Activated CD8-positive, alpha-beta memory T cell treated with anti-CD3 and anti-CD28 coated beads, Interleukin-2, amount 50 U/mL, for 24 hours (primary cell): Measurements from ENCODE around the gene HSPA14.
A peak's percentile ranks its signal among the peaks of the same experiment; 100 is the strongest.
"Not testable (repeated sequence)": the region's sequence is repeated elsewhere in the genome, so short reads cannot be mapped to it uniquely, and the experiment has no call there.

Experiments
- DNase-seq: peaks from one replicate; pipeline ENCODE4 v3.0.0-alpha.2; 2020; ENCODE audit errors: extremely low read depth

Gene HSPA14

GRCh38 chr10:14837003-14837756 lies 926 bp upstream of the HSPA14 start:
- DNase-seq, result no peak

- no peak for DNase-seq
Observed at GRCh38 chr10:14838582-14839304, 637 bp downstream of the HSPA14 start.

- DNase-seq, result no peak
Observed at GRCh38 chr10:14839305-14839695, 1.2 kb downstream of the HSPA14 start.

GRCh38 chr10:14840178-14840577 lies 2.1 kb downstream of the HSPA14 start:
- DNase-seq, result no peak

- no peak for DNase-seq
Observed at GRCh38 chr10:14843327-14843988, 5.4 kb downstream of the HSPA14 start.

GRCh38 chr10:14844948-14845347 lies 6.8 kb downstream of the HSPA14 start:
- no peak for DNase-seq

GRCh38 chr10:14852236-14852635 lies 14.1 kb downstream of the HSPA14 start:
- DNase-seq, result no peak

GRCh38 chr10:14855453-14855852 lies 17.3 kb downstream of the HSPA14 start:
- no peak for DNase-seq

GRCh38 chr10:14858338-14858960 lies 20.3 kb downstream of the HSPA14 start:
- no peak for DNase-seq

- DNase-seq, result no peak
Observed at GRCh38 chr10:14859043-14859442, 20.9 kb downstream of the HSPA14 start.

- no peak for DNase-seq
Observed at GRCh38 chr10:14859775-14860174, 21.7 kb downstream of the HSPA14 start.

- DNase-seq, result no peak
Observed at GRCh38 chr10:14860791-14861190, 22.7 kb downstream of the HSPA14 start.

- not testable (repeated sequence) for DNase-seq
Observed at GRCh38 chr10:14864466-14864865, 26.4 kb downstream of the HSPA14 start.

GRCh38 chr10:14864871-14865270 lies 26.8 kb downstream of the HSPA14 start:
- DNase-seq, result not testable (repeated sequence)

- no peak for DNase-seq
Observed at GRCh38 chr10:14873090-14873760, 35.1 kb downstream of the HSPA14 start.

- DNase-seq, result no peak
Observed at GRCh38 chr10:14875941-14876340, 37.8 kb downstream of the HSPA14 start.

- no peak for DNase-seq
Observed at GRCh38 chr10:14876764-14877163, 38.7 kb downstream of the HSPA14 start.

GRCh38 chr10:14878266-14879123 lies 40.4 kb downstream of the HSPA14 start, which contains the start of gene SUV39H2:
Gene SUV39H2, plus strand, starts transcription at chr10:14878866. Its CDS starts 23 bp downstream, at chr10:14878889.
- peak; percentile 74 for DNase-seq

- DNase-seq, result no peak
Observed at GRCh38 chr10:14879124-14879927, 41.2 kb downstream of the HSPA14 start.

- no peak for DNase-seq
Observed at GRCh38 chr10:14879928-14880193, 41.8 kb downstream of the HSPA14 start.
